ENCODE results near the gene ITPRIPL1.

- TF ChIP-seq EZH2 (IDR thresholded peaks at IDR 0.05; ENCODE audit: borderline replicate concordance, low read length) = no peak
- TF ChIP-seq, protein P1, sequence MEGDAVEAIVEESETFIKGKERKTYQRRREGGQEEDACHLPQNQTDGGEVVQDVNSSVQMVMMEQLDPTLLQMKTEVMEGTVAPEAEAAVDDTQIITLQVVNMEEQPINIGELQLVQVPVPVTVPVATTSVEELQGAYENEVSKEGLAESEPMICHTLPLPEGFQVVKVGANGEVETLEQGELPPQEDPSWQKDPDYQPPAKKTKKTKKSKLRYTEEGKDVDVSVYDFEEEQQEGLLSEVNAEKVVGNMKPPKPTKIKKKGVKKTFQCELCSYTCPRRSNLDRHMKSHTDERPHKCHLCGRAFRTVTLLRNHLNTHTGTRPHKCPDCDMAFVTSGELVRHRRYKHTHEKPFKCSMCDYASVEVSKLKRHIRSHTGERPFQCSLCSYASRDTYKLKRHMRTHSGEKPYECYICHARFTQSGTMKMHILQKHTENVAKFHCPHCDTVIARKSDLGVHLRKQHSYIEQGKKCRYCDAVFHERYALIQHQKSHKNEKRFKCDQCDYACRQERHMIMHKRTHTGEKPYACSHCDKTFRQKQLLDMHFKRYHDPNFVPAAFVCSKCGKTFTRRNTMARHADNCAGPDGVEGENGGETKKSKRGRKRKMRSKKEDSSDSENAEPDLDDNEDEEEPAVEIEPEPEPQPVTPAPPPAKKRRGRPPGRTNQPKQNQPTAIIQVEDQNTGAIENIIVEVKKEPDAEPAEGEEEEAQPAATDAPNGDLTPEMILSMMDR (IDR thresholded peaks at IDR 0.05; ENCODE audit: low read length) = no peak
These were observed 5.7 kb upstream of the ITPRIPL1 start for GRCh38 chr2:96319396-96319795.
